WTC11 (cell line): Measurements from ENCODE around the gene CGN. TPM values are rescaled to one million over a fixed set of nuclear protein-coding genes. Genes with fewer than 3 reads are reported as not detected.

Source experiments
- ATAC-seq: fragments of 200-7000 bp; cut with Tn5 transposase; 2 replicates; pipeline ENCODE4 v1.10.0; 2021; ENCODE audit warnings: mild to moderate bottlenecking, moderate library complexity
- CTCF ChIA-PET: fragments of 300-600 bp; sonication (Branson Sonifier 250); formaldehyde crosslinking; loops from one replicate; lab custom pipeline; 2021; ENCODE audit warnings: antibody characterized with exemption; lab: Charles Lee
- POLR2A ChIA-PET: fragments of 350-600 bp; sonication (Branson Sonifier 250); formaldehyde crosslinking; loops from one replicate; lab custom pipeline; 2021; ENCODE audit warnings: antibody characterized with exemption; lab: Charles Lee
- DNase-seq: peaks from one replicate; pipeline ENCODE4 v3.0.0; 2021; ENCODE audit warnings: low spot score
- H3K27ac Mint-ChIP-seq: 2 replicates; pipeline ENCODE4 v1.8.0; 2021; ENCODE audit warnings: mixed read lengths
- H3K27me3 Mint-ChIP-seq: 2 replicates; pipeline ENCODE4 v1.8.0; 2021; ENCODE audit warnings: low read depth, mild to moderate bottlenecking, moderate library complexity, mixed read lengths
- H3K36me3 Mint-ChIP-seq: 2 replicates; pipeline ENCODE4 v1.8.0; 2021; ENCODE audit warnings: mixed read lengths
- H3K4me1 Mint-ChIP-seq: 2 replicates; pipeline ENCODE4 v1.8.0; 2022; ENCODE audit warnings: mixed read lengths
- H3K4me3 Mint-ChIP-seq: 2 replicates; pipeline ENCODE4 v1.8.0; 2021; ENCODE audit warnings: mild to moderate bottlenecking, moderate library complexity, mixed read lengths
- H3K9me3 Mint-ChIP-seq: 2 replicates; pipeline ENCODE4 v1.8.0; 2021; ENCODE audit warnings: mixed read lengths
- CDX4 ChIP-seq: fragments of 250-450 bp; sonication (Bioruptor Pico); IDR thresholded peaks from 2 replicates; pipeline ENCODE4 v1.9.0; 2021; ENCODE audit warnings: moderate library complexity, mild to moderate bottlenecking, inconsistent platforms, borderline replicate concordance
- CTCF ChIP-seq: fragments of 200-600 bp; IDR thresholded peaks from 2 replicates; pipeline ENCODE4 v1.8.0; 2022; ENCODE audit warnings: antibody characterized with exemption
- ELF4 ChIP-seq: sonication (generic); formaldehyde crosslinking; IDR thresholded peaks from 2 replicates; pipeline ENCODE4 v1.8.1; 2022; ENCODE audit warnings: low read depth, mild to moderate bottlenecking, moderate library complexity, missing genetic modification reagents
- IRF2 ChIP-seq: sonication (generic); formaldehyde crosslinking; IDR thresholded peaks from 2 replicates; pipeline ENCODE4 v1.8.0; 2022; ENCODE audit warnings: low read depth, missing genetic modification reagents, borderline replicate concordance
- KAT7 ChIP-seq: sonication (generic); formaldehyde crosslinking; IDR thresholded peaks from 2 replicates; pipeline ENCODE4 v1.8.1; 2023; ENCODE audit warnings: missing genetic modification reagents, mild to moderate bottlenecking, borderline replicate concordance
- MYBL2 ChIP-seq: sonication (generic); formaldehyde crosslinking; IDR thresholded peaks from 2 replicates; pipeline ENCODE4 v1.8.1; 2023; ENCODE audit warnings: mild to moderate bottlenecking, moderate library complexity, missing genetic modification reagents
- SP1 ChIP-seq: sonication (generic); formaldehyde crosslinking; conservative IDR thresholded peaks from 2 replicates; pipeline ENCODE4 v1.8.1; 2022; ENCODE audit warnings: missing genetic modification reagents
- TCF7 ChIP-seq: sonication (generic); formaldehyde crosslinking; IDR thresholded peaks from 2 replicates; pipeline ENCODE4 v1.8.0; 2022; ENCODE audit warnings: mild to moderate bottlenecking, low read depth, missing genetic modification reagents, moderate library complexity
- ZNF138 ChIP-seq: sonication (generic); formaldehyde crosslinking; conservative IDR thresholded peaks from 2 replicates; pipeline ENCODE4 v1.8.1; 2022; ENCODE audit warnings: mild to moderate bottlenecking, moderate library complexity, missing genetic modification reagents
- ZNF416 ChIP-seq: fragments of 250-450 bp; sonication (Bioruptor Pico); IDR thresholded peaks from 2 replicates; pipeline ENCODE4 v1.9.0; 2021; ENCODE audit warnings: mild to moderate bottlenecking, inconsistent platforms
- total RNA-seq: library from RNA; stranded (reverse); gene quantifications from 3 replicates; pipeline ENCODE4 v1.2.3, GENCODE V29; 2021
- TF ChIP-seq, protein P1 (sequence below): sonication (generic); formaldehyde crosslinking; IDR thresholded peaks from 2 replicates; pipeline ENCODE4 v1.8.1; 2022; ENCODE audit warnings: mild to moderate bottlenecking, missing genetic modification reagents, moderate library complexity, borderline replicate concordance
- TF ChIP-seq, protein P2 (sequence below): fragments of 250-450 bp; sonication (Bioruptor Pico); conservative IDR thresholded peaks from 2 replicates; pipeline ENCODE4 v1.9.0; 2021; ENCODE audit warnings: mild to moderate bottlenecking
- TF ChIP-seq, protein P3 (sequence below): sonication (generic); formaldehyde crosslinking; IDR thresholded peaks from 2 replicates; pipeline ENCODE4 v1.8.0; 2022; ENCODE audit warnings: mild to moderate bottlenecking, missing genetic modification reagents

CGN gene
- total RNA-seq, 1 experiment from 2014 or later, result 68.7 TPM

DNA sequence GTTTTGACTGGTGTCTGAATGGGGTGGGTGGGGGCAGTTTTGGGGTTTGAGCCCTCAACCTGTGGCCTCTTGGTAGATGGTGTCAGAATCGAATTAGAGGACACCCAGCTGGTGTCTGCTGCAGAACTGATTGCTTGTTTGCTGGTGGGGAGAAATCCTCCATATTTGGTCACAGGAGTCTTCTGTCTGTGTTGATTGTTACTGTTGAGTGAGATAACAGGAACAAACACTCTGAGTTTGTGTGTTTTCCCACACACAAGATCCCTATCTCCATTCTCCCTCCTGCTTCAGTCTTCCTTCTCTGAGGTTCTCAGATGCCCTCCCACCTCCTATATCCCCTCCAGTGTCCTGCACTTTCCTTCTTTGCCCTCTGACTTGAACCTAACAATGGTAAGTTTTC lies 19.1 kb upstream of the CGN start (continued):
- TF ChIP-seq SP1 (no peak), MYBL2 (CRISPR knock-in tag) (no peak)

- H3K9me3 Mint-ChIP-seq, result no peaks in the 10 kb centered on the region
- H3K27me3 Mint-ChIP-seq, result no peaks in the 10 kb centered on the region; the same call in 1 of the 2 replicates
- H3K27ac Mint-ChIP-seq, result no peak overlapping the region
- H3K4me3 Mint-ChIP-seq, result no peak overlapping the region
- no peak for DNase-seq
- ChIA-PET CTCF (no interaction called here), POLR2A (no interaction called here)
- H3K4me1 Mint-ChIP-seq, result peaks cover 4% of the 10 kb centered on the region; the same call in 1 of the 2 replicates
- H3K36me3 Mint-ChIP-seq, result no peaks in the 10 kb centered on the region
- no peak for ATAC-seq
- TF ChIP-seq, protein P1, sequence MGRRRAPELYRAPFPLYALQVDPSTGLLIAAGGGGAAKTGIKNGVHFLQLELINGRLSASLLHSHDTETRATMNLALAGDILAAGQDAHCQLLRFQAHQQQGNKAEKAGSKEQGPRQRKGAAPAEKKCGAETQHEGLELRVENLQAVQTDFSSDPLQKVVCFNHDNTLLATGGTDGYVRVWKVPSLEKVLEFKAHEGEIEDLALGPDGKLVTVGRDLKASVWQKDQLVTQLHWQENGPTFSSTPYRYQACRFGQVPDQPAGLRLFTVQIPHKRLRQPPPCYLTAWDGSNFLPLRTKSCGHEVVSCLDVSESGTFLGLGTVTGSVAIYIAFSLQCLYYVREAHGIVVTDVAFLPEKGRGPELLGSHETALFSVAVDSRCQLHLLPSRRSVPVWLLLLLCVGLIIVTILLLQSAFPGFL (CRISPR knock-in tag), result no peak
- TF ChIP-seq, protein P2, sequence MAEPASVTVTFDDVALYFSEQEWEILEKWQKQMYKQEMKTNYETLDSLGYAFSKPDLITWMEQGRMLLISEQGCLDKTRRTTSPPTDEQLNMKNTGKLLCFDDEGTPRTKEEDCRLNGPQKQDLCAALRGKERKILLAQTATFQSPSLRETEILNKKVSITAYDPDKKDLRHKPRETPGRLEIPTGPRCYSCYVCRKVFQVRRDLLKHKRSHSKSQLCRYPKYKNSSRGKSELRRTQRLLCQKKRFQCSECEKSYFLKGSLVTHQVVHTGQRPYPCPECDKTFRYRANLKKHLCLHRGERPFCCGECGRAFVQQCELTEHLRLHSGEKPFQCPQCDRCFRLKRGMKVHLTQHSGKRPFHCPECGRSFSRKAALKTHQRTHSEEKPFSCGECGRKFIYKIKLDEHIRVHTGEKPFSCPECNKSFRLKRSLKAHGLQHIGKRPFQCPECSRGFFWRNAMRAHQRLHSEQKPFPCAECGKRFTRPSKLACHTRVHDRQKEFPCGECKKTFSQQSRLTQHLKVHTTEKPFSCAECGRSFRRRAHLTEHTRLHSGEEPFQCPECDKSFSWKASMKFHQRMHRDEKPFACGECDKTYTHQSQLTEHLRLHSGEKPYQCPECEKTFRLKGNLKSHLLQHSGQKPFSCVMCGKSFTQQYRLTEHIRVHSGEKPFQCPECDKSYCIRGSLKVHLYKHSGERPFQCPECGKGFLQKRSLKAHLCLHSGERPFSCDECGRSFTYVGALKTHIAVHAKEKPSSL (CRISPR knock-in tag), result no peak
- TF ChIP-seq TCF7 (CRISPR knock-in tag) (no peak), IRF2 (CRISPR knock-in tag) (no peak)
Measured at GRCh38 chr1:151493042-151493441, 18.1 kb upstream of the CGN start.

DNA sequence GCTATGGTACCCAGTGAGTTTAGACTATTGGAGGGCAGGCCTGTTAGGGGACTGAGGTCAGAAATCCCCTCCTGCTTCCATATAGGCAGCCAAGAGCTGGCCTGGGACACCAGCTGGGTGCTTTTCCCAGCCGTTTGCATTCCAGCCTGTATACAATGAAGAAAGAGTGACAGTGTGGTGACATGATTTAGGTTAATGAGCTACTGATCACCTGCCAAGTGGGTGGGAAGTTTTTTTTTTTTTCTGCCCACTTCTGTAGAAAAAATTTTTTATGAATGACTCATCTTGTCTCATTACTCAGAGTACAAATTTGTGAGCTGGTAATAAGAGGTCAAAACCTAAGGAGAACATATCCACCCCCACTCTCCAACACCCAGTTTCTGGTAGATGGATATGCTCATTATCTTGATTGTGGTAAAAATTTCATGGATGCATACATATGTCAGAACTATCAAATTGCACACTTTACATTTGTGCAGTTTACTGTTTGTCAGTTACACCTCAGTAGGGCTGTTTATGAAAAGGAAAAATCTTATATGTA lies 16.4 kb upstream of the CGN start:
- no peak overlapping the region for H3K27ac Mint-ChIP-seq
- no peaks in the 10 kb centered on the region; the same call in 1 of the 2 replicates for H3K27me3 Mint-ChIP-seq
- DNase-seq, result no peak
- no peak for TF ChIP-seq KAT7 (CRISPR knock-in tag)
- no peak for TF ChIP-seq ELF4 (CRISPR knock-in tag)
- no peak for TF ChIP-seq CTCF
- no peak for TF ChIP-seq CDX4
- TF ChIP-seq ZNF138 (CRISPR knock-in tag), result no peak
- no peak for TF ChIP-seq ZNF416 (CRISPR knock-in tag)
- TF ChIP-seq, protein P3, sequence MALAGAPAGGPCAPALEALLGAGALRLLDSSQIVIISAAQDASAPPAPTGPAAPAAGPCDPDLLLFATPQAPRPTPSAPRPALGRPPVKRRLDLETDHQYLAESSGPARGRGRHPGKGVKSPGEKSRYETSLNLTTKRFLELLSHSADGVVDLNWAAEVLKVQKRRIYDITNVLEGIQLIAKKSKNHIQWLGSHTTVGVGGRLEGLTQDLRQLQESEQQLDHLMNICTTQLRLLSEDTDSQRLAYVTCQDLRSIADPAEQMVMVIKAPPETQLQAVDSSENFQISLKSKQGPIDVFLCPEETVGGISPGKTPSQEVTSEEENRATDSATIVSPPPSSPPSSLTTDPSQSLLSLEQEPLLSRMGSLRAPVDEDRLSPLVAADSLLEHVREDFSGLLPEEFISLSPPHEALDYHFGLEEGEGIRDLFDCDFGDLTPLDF (CRISPR knock-in tag), result no peak
- ATAC-seq, result peak; percentile 47; the same call in 1 of the 2 replicates
- ChIA-PET POLR2A (no interaction called here), CTCF (interaction anchor here (1.0 to 1.9 kb wide), 3 partner anchors 9 to 50 kb away, joined by 3 to 7 read pairs (median 5); no protein-coding TSS in a partner anchor)
- peaks cover 4% of the 10 kb centered on the region; the same call in 1 of the 2 replicates for H3K4me1 Mint-ChIP-seq
- no peaks in the 10 kb centered on the region for H3K9me3 Mint-ChIP-seq
- H3K36me3 Mint-ChIP-seq, result no peaks in the 10 kb centered on the region
- H3K4me3 Mint-ChIP-seq, result no peak overlapping the region
